H1 (cell line): ENCODE results near the gene SLC9C1. TPM values are rescaled to one million over a fixed set of nuclear protein-coding genes. Genes with fewer than 3 reads are reported as not detected.

Experiments used
- CTCF ChIA-PET: fragments of 300-600 bp; sonication (Branson Sonifier 250); formaldehyde crosslinking; loops from one replicate; lab custom pipeline; 2021; ENCODE audit not compliant: partially characterized antibody; lab: Charles Lee
- POLR2A ChIA-PET: fragments of 300-600 bp; sonication (Branson Sonifier 250); formaldehyde crosslinking; loops from one replicate; lab custom pipeline; 2021; ENCODE audit warnings: inconsistent platforms; ENCODE audit not compliant: partially characterized antibody; lab: Charles Lee
- DNase-seq, 2 experiments: peaks; one replicate each; pipeline versions ENCODE4 v3.0.0 to v3.0.0-alpha.2; 2010 to 2022; ENCODE audit warnings: low spot score in 2 of 2, low read depth in 1 of 2, mixed read lengths in 1 of 2
- FAIRE-seq: peaks from 2 replicates; lab custom pipeline; 2011; peaks lifted over from hg19 to GRCh38; lab: Jason Lieb, UNC
- H2AFZ ChIP-seq: 2 replicates; pipeline ENCODE4 v1.8.1; 2012; ENCODE audit warnings: low read length, inconsistent platforms
- H2AK5ac ChIP-seq: 2 replicates; pipeline ENCODE4 v1.6.1; 2013; ENCODE audit warnings: low read depth, low read length
- H2BK120ac ChIP-seq: replicated peaks from 2 replicates; pipeline ENCODE3; 2013; ENCODE audit warnings: low read depth, low read length, inconsistent platforms
- H2BK12ac ChIP-seq: 2 replicates; pipeline ENCODE4 v1.6.1; 2013; ENCODE audit warnings: low read depth, low read length
- H2BK15ac ChIP-seq: 2 replicates; pipeline ENCODE4 v1.6.1; 2013; ENCODE audit warnings: low read length
- H2BK20ac ChIP-seq: 2 replicates; pipeline ENCODE4 v1.6.1; 2013; ENCODE audit warnings: low read length
- H2BK5ac ChIP-seq: 2 replicates; pipeline ENCODE4 v1.6.1; 2013; ENCODE audit warnings: low read depth, low read length
- H3K14ac ChIP-seq: 2 replicates; pipeline ENCODE4 v1.6.1; 2013; ENCODE audit warnings: inconsistent platforms; ENCODE audit not compliant: insufficient read length
- H3K18ac ChIP-seq: 2 replicates; pipeline ENCODE4 v1.6.1; 2013; ENCODE audit warnings: low read length; ENCODE audit errors: extremely low read depth
- H3K23ac ChIP-seq: 2 replicates; pipeline ENCODE4 v1.6.1; 2013; ENCODE audit warnings: inconsistent platforms; ENCODE audit not compliant: insufficient read length
- H3K23me2 ChIP-seq: 2 replicates; pipeline ENCODE4 v1.6.1; 2013; ENCODE audit warnings: low read depth, low read length
- H3K27ac ChIP-seq: 2 replicates; pipeline ENCODE4 v1.6.1; 2011; ENCODE audit warnings: low read depth, low read length, inconsistent platforms
- H3K27me3 ChIP-seq, 4 experiments: replicated peaks in 1 of 4; 1 replicate in 1 of 4; 2 replicates in 3 of 4; pipeline versions ENCODE4 v1.6.1 to v1.8.1; 2011 to 2013; ENCODE audit warnings: low read length in 3 of 4, mild to moderate bottlenecking in 3 of 4, inconsistent platforms in 2 of 4, mixed read lengths in 2 of 4, moderate library complexity in 1 of 4; ENCODE audit not compliant: control insufficient read depth in 3 of 4, insufficient read depth in 3 of 4; ENCODE audit errors: extremely low read depth in 1 of 4
- H3K36me3 ChIP-seq, 4 experiments: 2 replicates each; pipeline versions ENCODE4 v1.6.1 to v1.8.1; 2011 to 2013; ENCODE audit warnings: mild to moderate bottlenecking in 4 of 4, low read length in 3 of 4, moderate library complexity in 2 of 4, control low read depth in 1 of 4, inconsistent platforms in 1 of 4; ENCODE audit not compliant: insufficient read depth in 4 of 4, control insufficient read depth in 2 of 4
- H3K4ac ChIP-seq: replicated peaks from 2 replicates; pipeline ENCODE3; 2013; ENCODE audit warnings: low read length, low read depth, mixed read lengths, inconsistent platforms; ENCODE audit not compliant: insufficient read length
- H3K4me1 ChIP-seq, 4 experiments: replicated peaks in 1 of 4; 1 replicate in 1 of 4; 2 replicates in 3 of 4; pipeline versions ENCODE4 v1.6.1 to v1.8.1; 2011 to 2013; ENCODE audit warnings: low read length in 3 of 4, inconsistent platforms in 2 of 4, mixed read lengths in 1 of 4; ENCODE audit not compliant: insufficient read depth in 4 of 4, control insufficient read depth in 3 of 4
- H3K4me2 ChIP-seq, 2 experiments: 2 replicates each; pipeline versions ENCODE4 v1.6.1 to v1.8.1; 2011 to 2013; ENCODE audit warnings: low read depth in 2 of 2, low read length in 2 of 2, control low read depth in 1 of 2, inconsistent platforms in 1 of 2, mild to moderate bottlenecking in 1 of 2; ENCODE audit not compliant: insufficient read depth in 1 of 2
- H3K4me3 ChIP-seq, 4 experiments: fragments of 200-600, 300-600 bp in 1 of 4; sonication (generic), shearing (Covaris generic), sonication (Bioruptor Twin) in 1 of 4; 2 replicates each; pipeline versions ENCODE4 v1.5.1 to v1.8.1; 2011 to 2016; ENCODE audit warnings: low read length in 4 of 4, low read depth in 3 of 4, control low read depth in 2 of 4, inconsistent platforms in 2 of 4, mild to moderate bottlenecking in 2 of 4, mixed read lengths in 1 of 4, moderate library complexity in 1 of 4; ENCODE audit not compliant: insufficient read depth in 2 of 4; ENCODE audit errors: extremely low read depth in 1 of 4
- H3K56ac ChIP-seq: replicated peaks from 2 replicates; pipeline ENCODE3; 2013; ENCODE audit warnings: low read depth, mild to moderate bottlenecking, mixed read lengths, low read length, inconsistent platforms; ENCODE audit not compliant: insufficient read length
- H3K79me1 ChIP-seq: 2 replicates; pipeline ENCODE4 v1.6.1; 2013; ENCODE audit warnings: low read depth, low read length, control low read depth
- H3K79me2 ChIP-seq, 2 experiments: 2 replicates each; pipeline versions ENCODE4 v1.6.1 to v1.8.1; 2012 to 2013; ENCODE audit warnings: low read length in 2 of 2, mild to moderate bottlenecking in 2 of 2, inconsistent platforms in 1 of 2; ENCODE audit not compliant: insufficient read depth in 2 of 2, control insufficient read depth in 1 of 2
- H3K9ac ChIP-seq, 4 experiments: replicated peaks in 1 of 4; 1 replicate in 1 of 4; 2 replicates in 3 of 4; pipeline versions ENCODE4 v1.6.1 to v1.8.1; 2011 to 2013; ENCODE audit warnings: low read depth in 3 of 4, low read length in 3 of 4, control low read depth in 2 of 4, mild to moderate bottlenecking in 2 of 4, moderate library complexity in 2 of 4, inconsistent platforms in 1 of 4; ENCODE audit errors: extremely low read depth in 1 of 4
- H3K9me3 ChIP-seq, 2 experiments: 2 replicates each; pipeline versions ENCODE4 v1.6.1 to v1.8.1; 2012 to 2013; ENCODE audit warnings: mild to moderate bottlenecking in 2 of 2, moderate library complexity in 2 of 2, control low read depth in 1 of 2, inconsistent platforms in 1 of 2, low read depth in 1 of 2, low read length in 1 of 2, mixed read lengths in 1 of 2; ENCODE audit not compliant: insufficient read depth in 2 of 2
- H4K20me1 ChIP-seq, 2 experiments: replicated peaks in 1 of 2; 2 replicates each; pipeline versions ENCODE3 to v1.8.1; 2011 to 2013; ENCODE audit warnings: inconsistent platforms in 2 of 2, low read length in 2 of 2, mild to moderate bottlenecking in 1 of 2; ENCODE audit not compliant: insufficient read depth in 2 of 2, control insufficient read depth in 1 of 2
- H4K5ac ChIP-seq: 2 replicates; pipeline ENCODE4 v1.6.1; 2013; ENCODE audit warnings: low read length, low read depth, mixed read lengths, inconsistent platforms; ENCODE audit not compliant: insufficient read length
- H4K8ac ChIP-seq: 2 replicates; pipeline ENCODE4 v1.8.0; 2013; ENCODE audit warnings: mild to moderate bottlenecking, moderate library complexity, low read length, inconsistent platforms; ENCODE audit not compliant: insufficient read depth; ENCODE audit errors: extremely low read depth
- H4K91ac ChIP-seq: replicated peaks from 2 replicates; pipeline ENCODE3; 2013; ENCODE audit warnings: low read length, mixed read lengths, inconsistent platforms; ENCODE audit not compliant: insufficient read length
- BRCA1 ChIP-seq: IDR thresholded peaks from 2 replicates; pipeline ENCODE4 v1.6.1; 2012; ENCODE audit warnings: low read depth, low read length, improper control_type of control experiment
- CHD2 ChIP-seq: IDR thresholded peaks from 2 replicates; pipeline ENCODE4 v1.6.1; 2012; ENCODE audit warnings: low read length, improper control_type of control experiment
- HDAC2 ChIP-seq, 2 experiments: fragments of 300-600 bp in 1 of 2; sonication (generic) in 1 of 2; IDR thresholded peaks; 2 replicates each; pipeline ENCODE4 v1.6.1; 2011 to 2012; ENCODE audit warnings: low read depth in 2 of 2, low read length in 2 of 2, mild to moderate bottlenecking in 2 of 2, moderate library complexity in 2 of 2, borderline replicate concordance in 1 of 2, inconsistent platforms in 1 of 2
- RXRA ChIP-seq: IDR thresholded peaks from 2 replicates; pipeline ENCODE4 v1.6.1; 2011; ENCODE audit warnings: low read depth, mild to moderate bottlenecking, low read length, moderate library complexity; ENCODE audit not compliant: insufficient read depth
- SUZ12 ChIP-seq: fragments of 200-600 bp; sonication (generic); IDR thresholded peaks from 2 replicates; pipeline ENCODE4 v1.6.1; 2012; ENCODE audit warnings: mild to moderate bottlenecking, inconsistent platforms, low read length, moderate library complexity, mixed read lengths
- polyA plus RNA-seq, 7 experiments: library from polyadenylated mRNA; depleted of rRNA in 3 of 7; stranded (reverse) in 5 of 7; unstranded in 2 of 7; fragments of >200 nt in 5 of 7; fragments of 200-250 nt in 2 of 7; gene quantifications; 1 replicate in 5 of 7; 2 replicates in 1 of 7; 4 replicates in 1 of 7; pipeline versions ENCODE4 v1.2.1 to v1.2.3, GENCODE V29; 2011 to 2013; ENCODE audit warnings: missing spikeins in 2 of 7, mixed read lengths in 2 of 7
- total RNA-seq: library from RNA; stranded (reverse); fragmentation: NEBNext Ultra II Directional; extraction: Animal tissue kit (Norgen Biotek cat#: 25700); gene quantifications from 2 replicates; pipeline ENCODE4 v1.2.1, GENCODE V29; 2021

SLC9C1 gene
- total and polyA plus RNA-seq, 2 of the 8 experiments (the other 6 are each of a cell fraction or from before 2014, with no cell fraction given), result 0.15 to 0.24 TPM

DNA sequence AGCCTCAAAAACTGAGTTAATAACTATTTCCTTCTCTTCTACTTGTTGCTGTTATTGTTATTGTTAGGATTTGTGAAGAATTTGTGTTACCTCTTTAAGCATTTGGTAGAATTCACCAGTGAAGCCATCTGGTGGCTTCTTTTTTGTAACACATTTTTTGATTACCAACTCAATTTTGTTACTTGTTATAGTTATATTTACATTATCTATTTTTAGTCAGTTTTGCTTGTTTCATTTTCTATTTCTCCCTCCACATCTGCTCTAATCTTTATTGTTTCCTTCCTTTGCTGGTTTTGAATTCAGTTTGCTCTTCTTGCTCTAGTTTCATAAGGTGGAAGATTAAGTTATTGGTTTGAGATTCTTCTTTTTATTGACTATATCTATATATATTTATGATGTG is 3.7 kb upstream of the SLC9C1 start:
- H2BK20ac ChIP-seq, result no peak overlapping the region
- FAIRE-seq, result no peak
- no peak overlapping the region for H2BK12ac ChIP-seq
- no peak overlapping the region for H3K4ac ChIP-seq
- peak overlapping the region; percentile 55 for H4K5ac ChIP-seq
- DNase-seq, result no peak
- CTCF ChIA-PET, result no interaction called here
- H3K27me3 ChIP-seq, result no peaks in the 10 kb centered on the region
- H3K23me2 ChIP-seq, result peaks cover 1% of the 10 kb centered on the region; the same call in 1 of the 2 replicates
- no peak overlapping the region for H3K56ac ChIP-seq
- no peak overlapping the region for H3K27ac ChIP-seq
- TF ChIP-seq BRCA1, result no peak
- no peak for TF ChIP-seq HDAC2 (IDR thresholded peaks at IDR 0.05; ENCODE audit: borderline replicate concordance in 1 of 2, low read depth in 2 of 2, low read length in 2 of 2)
- no peak for TF ChIP-seq RXRA
- no peak for TF ChIP-seq CHD2
- TF ChIP-seq SUZ12, result no peak
- H2AFZ ChIP-seq, result no peak overlapping the region
- H3K36me3 ChIP-seq, result peaks cover 0 to 2% (median 0%) of the 10 kb centered on the region in 4 experiments; a peak in 1 of 8 replicates
- H3K79me1 ChIP-seq, result no peaks in the 10 kb centered on the region; the same call in 1 of the 2 replicates
- no peak overlapping the region for H2BK15ac ChIP-seq
- H3K4me2 ChIP-seq, result no peak overlapping the region
- no peak overlapping the region for H4K91ac ChIP-seq
- H3K4me1 ChIP-seq, result peaks cover 4 to 13% (median 7%) of the 10 kb centered on the region in 4 experiments
- H3K23ac ChIP-seq, result no peak overlapping the region
- H3K9me3 ChIP-seq, result no peaks in the 10 kb centered on the region; a peak in 1 of 4 replicates
- H4K8ac ChIP-seq, result no peak overlapping the region
- no peak overlapping the region for H2AK5ac ChIP-seq
- no peak overlapping the region for H2BK120ac ChIP-seq
- no peak overlapping the region for H3K9ac ChIP-seq
- POLR2A ChIA-PET, result no interaction called here
- H4K20me1 ChIP-seq, result no peaks in the 10 kb centered on the region
- H2BK5ac ChIP-seq, result no peak overlapping the region
- H3K14ac ChIP-seq, result no peak overlapping the region
- H3K79me2 ChIP-seq, result no peaks in the 10 kb centered on the region
- H3K4me3 ChIP-seq, result no peak overlapping the region
- H3K18ac ChIP-seq, result no peak overlapping the region
